ENCODE results near the gene PLCB3. TPM values are rescaled to one million over a fixed set of nuclear protein-coding genes. Genes with fewer than 3 reads are reported as not detected.
A peak's percentile ranks its signal among the peaks of the same experiment; 100 is the strongest.

Gene PLCB3
- total RNA-seq, 6 experiments from 2014 or later: 5.4 to 8.0 (median 6.7) TPM

DNA sequence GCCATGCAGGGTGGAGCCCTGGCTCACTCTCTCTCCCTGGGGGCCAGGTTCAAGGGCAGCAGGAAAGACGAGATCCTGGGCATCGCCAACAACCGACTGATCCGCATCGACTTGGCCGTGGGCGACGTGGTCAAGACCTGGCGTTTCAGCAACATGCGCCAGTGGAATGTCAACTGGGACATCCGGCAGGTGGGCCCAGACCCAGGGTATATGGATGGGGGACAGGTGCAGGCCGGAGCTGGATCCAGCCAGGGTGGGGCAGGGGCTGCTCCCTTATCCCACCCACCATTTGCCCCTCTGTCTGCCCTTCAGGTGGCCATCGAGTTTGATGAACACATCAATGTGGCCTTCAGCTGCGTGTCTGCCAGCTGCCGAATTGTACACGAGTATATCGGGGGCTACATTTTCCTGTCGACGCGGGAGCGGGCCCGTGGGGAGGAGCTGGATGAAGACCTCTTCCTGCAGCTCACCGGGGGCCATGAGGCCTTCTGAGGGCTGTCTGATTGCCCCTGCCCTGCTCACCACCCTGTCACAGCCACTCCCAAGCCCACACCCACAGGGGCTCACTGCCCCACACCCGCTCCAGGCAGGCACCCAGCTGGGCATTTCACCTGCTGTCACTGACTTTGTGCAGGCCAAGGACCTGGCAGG lies 28.2 kb upstream of the PLCB3 start:
- WGBS (ENCODE audit: insufficient coverage, low coverage, low lambda C conversion rate, missing lambda C conversion rate): 57% methylated on average over 2 of the region's 24 CpGs
- H3K27ac ChIP-seq: no peak overlapping the region
- ATAC-seq (peak in 1 of 4 donors; percentile 1), DNase-seq (peak in 2 of 3 donors; percentile 38 to 52)
- H3K27me3 ChIP-seq: no peaks in the 10 kb centered on the region
- H3K4me3 ChIP-seq: no peak overlapping the region
- peaks cover 4 to 29% (median 17%) of the 10 kb centered on the region in 4 donors for H3K4me1 ChIP-seq
- H3K9me3 ChIP-seq: no peaks in the 10 kb centered on the region
- TF ChIP-seq POLR2A (IDR thresholded peaks at IDR 0.05): no peak
- TF ChIP-seq, protein P1, sequence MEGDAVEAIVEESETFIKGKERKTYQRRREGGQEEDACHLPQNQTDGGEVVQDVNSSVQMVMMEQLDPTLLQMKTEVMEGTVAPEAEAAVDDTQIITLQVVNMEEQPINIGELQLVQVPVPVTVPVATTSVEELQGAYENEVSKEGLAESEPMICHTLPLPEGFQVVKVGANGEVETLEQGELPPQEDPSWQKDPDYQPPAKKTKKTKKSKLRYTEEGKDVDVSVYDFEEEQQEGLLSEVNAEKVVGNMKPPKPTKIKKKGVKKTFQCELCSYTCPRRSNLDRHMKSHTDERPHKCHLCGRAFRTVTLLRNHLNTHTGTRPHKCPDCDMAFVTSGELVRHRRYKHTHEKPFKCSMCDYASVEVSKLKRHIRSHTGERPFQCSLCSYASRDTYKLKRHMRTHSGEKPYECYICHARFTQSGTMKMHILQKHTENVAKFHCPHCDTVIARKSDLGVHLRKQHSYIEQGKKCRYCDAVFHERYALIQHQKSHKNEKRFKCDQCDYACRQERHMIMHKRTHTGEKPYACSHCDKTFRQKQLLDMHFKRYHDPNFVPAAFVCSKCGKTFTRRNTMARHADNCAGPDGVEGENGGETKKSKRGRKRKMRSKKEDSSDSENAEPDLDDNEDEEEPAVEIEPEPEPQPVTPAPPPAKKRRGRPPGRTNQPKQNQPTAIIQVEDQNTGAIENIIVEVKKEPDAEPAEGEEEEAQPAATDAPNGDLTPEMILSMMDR (IDR thresholded peaks at IDR 0.05): no peak
- intact Hi-C loops (cut with DNase I): no loop called here
- H3K36me3 ChIP-seq: peaks cover 0 to 28% (median 0%) of the 10 kb centered on the region in 4 donors

DNA sequence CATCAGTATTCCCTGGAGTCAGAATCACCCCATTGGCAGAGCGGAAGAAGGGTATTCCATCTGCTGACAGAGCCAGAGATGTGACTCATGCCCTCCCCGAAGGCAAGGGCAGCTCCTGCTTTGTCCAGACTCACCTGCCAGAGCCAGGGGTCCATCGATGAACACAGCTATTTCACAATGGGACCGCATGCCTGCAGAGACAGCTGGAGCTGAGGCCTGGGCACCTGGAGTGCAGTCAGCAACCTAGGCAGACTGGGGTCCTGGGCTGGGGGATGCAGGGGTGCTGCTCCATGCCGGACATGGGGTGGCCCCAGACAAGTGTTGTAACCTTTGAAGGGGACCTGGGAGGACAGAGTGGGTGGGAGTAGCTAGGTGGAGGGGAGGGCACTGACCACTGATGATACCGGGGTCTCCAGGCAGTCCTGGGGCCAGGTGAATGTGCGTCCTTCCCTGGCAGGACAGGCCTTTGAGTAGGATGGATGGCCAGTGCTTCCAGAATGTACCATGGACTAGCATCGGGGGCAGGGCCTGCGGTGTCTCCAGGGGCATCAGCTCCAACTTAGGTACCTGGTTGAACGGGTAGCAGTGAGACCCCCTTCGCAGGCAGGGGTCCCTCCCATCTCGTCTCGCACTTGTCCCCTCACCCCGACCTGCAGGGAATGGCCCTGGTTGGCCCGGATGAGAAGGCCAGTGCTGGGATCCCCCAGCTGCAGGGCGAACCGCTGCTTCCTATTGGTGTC lies 27.0 kb upstream of the PLCB3 start:
- TF ChIP-seq, protein P1 (IDR thresholded peaks at IDR 0.05): no peak
- H3K36me3 ChIP-seq: peaks cover 0 to 28% (median 0%) of the 10 kb centered on the region in 4 donors
- H3K4me1 ChIP-seq: peaks cover 4 to 18% (median 11%) of the 10 kb centered on the region in 4 donors
- intact Hi-C loops (cut with DNase I): no loop called here
- DNase-seq: peak in 1 of 3 donors; percentile 49
- no peak overlapping the region for H3K4me3 ChIP-seq
- 100% methylated on average over 1 of the region's 17 CpGs for WGBS (ENCODE audit: insufficient coverage, low coverage, low lambda C conversion rate, missing lambda C conversion rate)
- H3K9me3 ChIP-seq: no peaks in the 10 kb centered on the region
- no peak for ATAC-seq
- no peak overlapping the region for H3K27ac ChIP-seq
- H3K27me3 ChIP-seq: no peaks in the 10 kb centered on the region

DNA sequence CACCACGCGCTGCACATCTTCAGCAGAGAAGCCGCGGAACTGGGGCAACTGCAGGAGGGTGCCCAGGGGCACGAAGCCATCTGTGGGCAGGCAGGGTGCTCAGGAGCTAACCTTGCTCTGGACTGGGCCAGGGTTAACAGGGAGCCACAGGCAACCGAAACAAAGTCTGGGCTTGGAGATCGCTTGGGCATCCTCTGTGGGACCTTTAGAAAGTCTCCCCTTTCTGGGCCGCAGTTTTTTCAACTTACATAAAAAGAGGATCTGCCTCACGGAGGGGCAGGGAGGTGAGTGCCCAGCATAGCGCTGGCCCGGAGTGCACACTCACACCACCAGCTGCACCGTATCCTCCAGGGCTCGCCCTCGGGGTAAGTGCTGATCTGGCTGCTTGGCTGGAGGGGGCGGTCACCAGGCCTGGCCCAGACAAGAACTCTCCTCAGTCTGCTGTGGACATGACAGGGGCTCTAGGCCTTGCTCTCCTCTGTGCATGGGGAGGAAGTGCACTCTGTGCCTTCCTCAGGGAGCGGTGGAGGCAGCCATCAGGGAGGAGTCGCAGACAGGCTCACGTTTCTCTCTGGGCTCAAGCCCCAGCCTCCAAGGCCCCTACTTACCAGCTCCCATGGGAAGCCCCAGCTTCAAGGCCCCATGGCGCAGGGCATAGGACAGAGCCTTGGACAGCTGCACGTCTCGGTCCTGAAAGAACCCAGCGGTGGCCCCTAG lies 26.3 kb upstream of the PLCB3 start:
- no peaks in the 10 kb centered on the region for H3K9me3 ChIP-seq
- WGBS (ENCODE audit: insufficient coverage, low coverage, low lambda C conversion rate, missing lambda C conversion rate): no CpG with 5 or more reads among the region's 22 CpGs
- TF ChIP-seq, protein P1 (IDR thresholded peaks at IDR 0.05): no peak
- TF ChIP-seq POLR2A (IDR thresholded peaks at IDR 0.05): no peak
- H3K4me1 ChIP-seq: peaks cover 4 to 24% (median 11%) of the 10 kb centered on the region in 4 donors
- no peaks in the 10 kb centered on the region for H3K27me3 ChIP-seq
- H3K36me3 ChIP-seq: peaks cover 0 to 23% (median 0%) of the 10 kb centered on the region in 4 donors
- H3K4me3 ChIP-seq: peak overlapping the region; percentile 67 to 95 (median 89)
- no peak for ATAC-seq
- H3K27ac ChIP-seq: peak overlapping the region; percentile 60 to 94 (median 91)
- DNase-seq: peak in 2 of 3 donors; percentile 28 to 54
- intact Hi-C loops (cut with DNase I): no loop called here

GRCh38 chr11:64225608-64226506 lies 25.5 kb upstream of the PLCB3 start, which contains the start of the genes NUDT22 and TRPT1:
Gene NUDT22, plus strand, starts transcription at chr11:64226274. Its CDS starts 379 bp downstream, at chr11:64226653.
Gene TRPT1, minus strand, starts transcription at chr11:64226186. Its CDS starts 326 bp downstream, at chr11:64225860.
- DNase-seq (peak; percentile 92 to 94 (median 94)), ATAC-seq (peak; percentile 81 to 86 (median 82))
- no peaks in the 10 kb centered on the region for H3K9me3 ChIP-seq
- peaks cover 0 to 15% (median 0%) of the 10 kb centered on the region in 4 donors for H3K36me3 ChIP-seq
- TF ChIP-seq, protein P1 (IDR thresholded peaks at IDR 0.05): peak; percentile 8 to 25 (median 18)
- TF ChIP-seq POLR2A (IDR thresholded peaks at IDR 0.05): peak; percentile 89
- no peaks in the 10 kb centered on the region for H3K27me3 ChIP-seq
- peak within 1 kb of the TSS; percentile 67 to 95 (median 89) for H3K4me3 ChIP-seq
- peaks cover 4 to 24% (median 11%) of the 10 kb centered on the region in 4 donors for H3K4me1 ChIP-seq
- peak within 1 kb of the TSS; percentile 60 to 94 (median 91) for H3K27ac ChIP-seq
- intact Hi-C loops (cut with DNase I): no loop called here
- no CpG with 5 or more reads among the region's 54 CpGs for WGBS (ENCODE audit: insufficient coverage, low coverage, low lambda C conversion rate, missing lambda C conversion rate)

Data from right lobe of liver (tissue), 6 donors.